HG02798 (cell line): ENCODE data around the gene SGCA.

Experiments used
- ATAC-seq: cut with Tn5 transposase; IDR thresholded peaks from one replicate; pipeline ENCODE4 v1.9.1; 2021; ENCODE audit warnings: mild to moderate bottlenecking; ENCODE audit not compliant: unreplicated experiment, poor library complexity

SGCA gene

DNA sequence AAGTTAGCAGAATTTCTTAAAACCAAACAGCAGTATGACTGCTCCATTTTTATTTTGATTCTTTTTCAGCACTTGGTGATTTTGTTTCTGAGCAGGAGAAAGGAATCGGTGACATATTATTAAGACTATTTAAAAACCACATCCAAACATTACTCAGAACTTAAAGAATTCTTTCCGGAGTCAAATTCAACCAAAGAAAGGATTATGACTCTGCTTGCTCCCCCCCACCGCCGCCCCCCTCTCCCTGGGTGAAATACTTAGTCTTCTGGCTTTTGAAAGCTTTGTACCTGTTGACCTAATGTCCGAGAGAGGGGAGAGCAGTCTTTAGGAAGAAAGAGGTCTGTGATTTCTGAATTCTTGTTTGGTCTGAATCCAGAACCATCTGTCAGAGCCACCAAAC is 53.5 kb downstream of the SGCA start:
- no peak for ATAC-seq

GRCh38 chr17:50219939-50220465 is 54.2 kb downstream of the SGCA start:
- ATAC-seq, result no peak

DNA sequence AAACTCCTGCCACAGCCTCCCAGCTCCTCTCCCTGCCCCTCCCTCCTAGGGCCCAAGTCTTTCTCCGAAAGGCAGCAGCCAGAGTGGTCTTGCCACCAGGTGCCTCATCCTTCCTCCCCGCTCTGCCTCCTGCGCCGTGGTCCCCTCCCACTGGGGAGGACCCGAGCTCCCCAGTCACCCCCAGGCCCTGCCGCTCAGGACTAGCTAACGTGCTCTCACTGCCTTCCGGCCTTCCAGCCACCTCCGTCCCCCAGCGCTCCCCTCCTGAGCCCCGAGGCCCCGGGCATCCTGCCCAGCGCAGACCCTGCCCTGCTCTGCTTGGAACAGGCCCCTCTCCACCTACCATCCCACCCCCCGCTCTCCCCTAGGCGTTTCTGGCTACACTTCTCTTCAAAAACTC is 55.0 kb downstream of the SGCA start:
- no peak for ATAC-seq

GRCh38 chr17:50221266-50221863 is 55.6 kb downstream of the SGCA start:
- no peak for ATAC-seq

- no peak for ATAC-seq
Observed at GRCh38 chr17:50221864-50222545, 56.2 kb downstream of the SGCA start.

GRCh38 chr17:50222922-50223321 is 57.1 kb downstream of the SGCA start:
- ATAC-seq, result no peak
